NCI-H2081 treated with DMSO at 0.1 percent for 48 hours (cell line): Measurements from ENCODE around the gene CDK8.
"Not testable (repeated sequence)": the region's sequence is repeated elsewhere in the genome, so short reads cannot be mapped to it uniquely, and the experiment has no call there.

Source experiments
- DNase-seq: peaks from one replicate; lab custom pipeline; 2025; lab: John Stamatoyannopoulos, UW

CDK8 gene

DNA sequence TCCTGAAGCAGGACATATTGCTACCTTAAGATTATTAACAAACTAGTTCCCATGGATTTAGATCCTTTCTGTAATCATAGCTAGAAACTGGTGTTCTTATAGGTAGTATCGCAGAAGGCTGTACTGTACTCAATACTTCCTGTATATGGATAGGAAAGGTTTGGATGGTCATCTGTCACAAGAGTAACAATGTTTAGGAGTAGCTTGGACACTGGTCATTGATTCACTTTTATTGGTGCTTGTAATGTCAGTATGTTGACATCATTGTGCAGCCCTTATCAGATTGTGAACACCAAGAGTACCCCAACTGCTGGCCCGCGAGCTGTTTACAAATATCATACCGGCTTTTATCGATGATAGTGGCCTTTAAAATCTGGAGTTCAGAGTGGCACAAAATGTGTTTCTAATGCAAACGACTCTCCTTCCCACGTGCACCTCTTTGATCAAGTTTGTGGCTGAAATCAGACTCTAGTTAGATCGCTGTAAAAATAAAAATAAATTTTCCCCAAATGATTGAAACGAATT lies 605 bp upstream of the CDK8 start:
- no peak for DNase-seq

DNA sequence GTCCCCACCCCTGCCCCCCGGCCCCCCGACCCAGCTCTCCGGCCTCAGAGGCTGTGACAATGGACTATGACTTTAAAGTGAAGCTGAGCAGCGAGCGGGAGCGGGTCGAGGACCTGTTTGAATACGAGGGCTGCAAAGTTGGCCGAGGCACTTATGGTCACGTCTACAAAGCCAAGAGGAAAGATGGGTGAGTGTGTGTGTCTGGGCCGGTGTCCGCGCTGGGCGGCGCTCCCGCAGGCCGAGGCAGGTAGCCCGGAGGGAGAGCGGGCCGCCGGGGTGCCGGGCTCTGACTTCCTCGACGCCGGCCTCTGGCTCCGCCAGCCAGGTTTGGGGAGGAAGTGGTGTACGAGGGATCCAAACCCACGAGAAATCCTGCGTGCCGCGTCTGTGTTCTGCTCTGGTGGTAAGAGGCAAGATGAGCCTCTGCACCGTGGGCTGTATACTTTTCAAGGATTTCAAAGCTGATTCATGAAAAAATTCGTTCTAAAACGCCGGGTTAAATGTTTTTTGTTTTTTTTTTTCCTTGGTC lies 718 bp downstream of the CDK8 start:
- DNase-seq = no peak

DNA sequence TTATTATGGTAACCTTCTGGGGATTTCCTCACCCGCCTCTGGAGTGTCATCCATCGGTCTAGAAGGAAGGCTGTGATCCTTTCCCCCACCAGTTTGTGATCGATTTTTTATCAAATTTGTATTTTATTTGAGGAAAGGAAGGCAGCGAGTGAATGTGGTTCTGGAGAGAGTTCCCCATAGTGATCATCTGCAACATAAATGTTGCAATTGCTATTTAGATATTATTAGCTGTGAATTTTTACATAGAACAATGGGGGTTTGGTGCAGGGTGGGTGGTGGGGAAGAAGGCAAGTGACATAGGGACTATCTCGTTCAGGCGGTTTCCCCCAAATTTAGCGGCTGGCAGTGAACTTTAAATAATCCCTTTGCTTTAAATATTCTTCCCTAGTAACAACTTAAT lies 1.2 kb downstream of the CDK8 start:
- no peak for DNase-seq

DNA sequence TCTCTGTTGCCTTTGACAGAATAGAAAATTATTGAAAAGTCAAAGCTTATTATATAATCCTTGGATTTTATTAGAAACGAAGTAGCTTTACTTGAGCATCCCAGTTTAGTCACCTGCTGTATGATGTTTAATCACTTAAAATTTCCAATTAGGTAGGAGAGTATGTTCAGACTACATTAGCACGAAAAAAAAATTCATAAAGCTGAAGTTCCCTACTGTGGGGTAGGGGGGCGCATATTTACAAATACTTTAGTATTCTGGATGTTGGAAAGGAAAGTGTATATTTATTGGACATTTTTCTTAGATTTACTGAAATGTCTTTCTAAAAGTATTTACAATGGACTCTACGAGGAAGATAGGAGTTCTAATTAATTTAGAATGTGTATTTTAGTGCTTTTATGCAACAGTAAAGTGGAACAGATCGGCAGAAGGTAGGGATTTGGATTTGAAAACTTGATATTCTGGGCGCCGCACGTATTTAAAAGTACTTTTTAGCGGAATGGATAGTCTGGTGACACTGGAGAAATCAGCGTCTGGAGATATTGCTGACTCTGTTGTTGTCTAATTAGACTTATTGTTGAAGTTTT lies 1.9 kb downstream of the CDK8 start:
- DNase-seq = no peak

GRCh38 chr13:26257049-26257448 lies 3.1 kb downstream of the CDK8 start:
- no peak for DNase-seq

DNA sequence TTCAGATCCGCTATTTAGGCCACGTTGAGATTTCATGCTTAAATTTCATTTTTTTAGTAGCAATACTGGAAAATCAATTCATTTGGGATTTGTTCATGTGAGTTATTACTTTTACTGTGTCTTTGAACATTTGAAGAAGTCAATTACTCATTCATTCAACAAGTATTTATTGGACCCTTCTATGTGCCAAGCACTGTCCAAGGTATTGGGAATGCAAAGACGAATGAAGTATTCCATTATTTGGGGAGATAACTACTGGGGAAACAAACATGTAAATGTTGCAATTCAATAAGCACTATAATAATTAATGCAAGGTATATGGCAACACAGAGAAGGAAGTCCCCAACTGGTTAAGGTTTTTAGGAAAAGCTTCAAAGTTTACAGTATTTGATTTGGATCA lies 5.7 kb downstream of the CDK8 start:
- DNase-seq = no peak

GRCh38 chr13:26262156-26262555 lies 8.2 kb downstream of the CDK8 start:
- no peak for DNase-seq

DNA sequence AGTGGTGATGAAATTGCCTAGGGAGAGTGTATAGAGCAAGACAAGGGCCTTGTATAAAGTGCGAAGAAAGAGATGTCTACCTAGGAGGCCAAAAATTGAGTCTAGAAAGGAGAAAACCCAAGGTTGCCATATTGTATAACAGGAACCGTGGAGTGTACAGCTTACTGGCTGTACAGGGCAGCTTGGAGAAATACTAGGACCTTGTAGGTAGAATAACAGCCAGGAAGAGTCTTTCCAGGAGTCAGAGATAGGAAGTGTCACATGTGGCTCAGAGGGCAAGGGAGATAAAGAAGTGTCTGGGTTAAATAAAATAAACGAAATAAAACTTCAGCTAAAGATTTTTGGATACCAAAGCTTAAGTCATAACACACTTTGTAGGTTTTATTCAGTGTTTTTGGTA lies 12.4 kb downstream of the CDK8 start:
- DNase-seq = no peak

GRCh38 chr13:26270707-26271106 lies 16.8 kb downstream of the CDK8 start:
- no peak for DNase-seq

DNA sequence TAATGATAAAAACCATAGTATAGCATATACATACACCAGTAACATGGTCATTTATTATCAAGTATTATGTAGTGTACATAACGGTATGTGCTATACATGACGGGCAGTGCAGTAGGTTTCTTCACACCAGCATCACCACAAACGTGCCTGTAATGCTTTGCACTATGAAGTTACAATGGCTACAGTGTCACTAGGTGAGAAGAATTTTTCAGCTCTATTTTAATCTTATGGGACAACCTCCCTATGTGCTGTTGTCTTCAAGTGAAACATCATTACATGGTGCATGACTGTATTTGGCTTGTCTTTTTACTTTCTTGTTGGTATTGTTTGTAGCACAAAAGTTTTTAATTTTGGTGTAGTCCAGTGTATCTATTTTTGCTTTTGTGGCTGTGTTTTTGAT lies 18.7 kb downstream of the CDK8 start:
- no peak for DNase-seq

- no peak for DNase-seq
These were observed 26.4 kb downstream of the CDK8 start for GRCh38 chr13:26280295-26280694.

GRCh38 chr13:26280822-26281221 lies 26.9 kb downstream of the CDK8 start:
- DNase-seq = no peak

GRCh38 chr13:26285911-26286310 lies 32.0 kb downstream of the CDK8 start:
- DNase-seq = not testable (repeated sequence)

DNA sequence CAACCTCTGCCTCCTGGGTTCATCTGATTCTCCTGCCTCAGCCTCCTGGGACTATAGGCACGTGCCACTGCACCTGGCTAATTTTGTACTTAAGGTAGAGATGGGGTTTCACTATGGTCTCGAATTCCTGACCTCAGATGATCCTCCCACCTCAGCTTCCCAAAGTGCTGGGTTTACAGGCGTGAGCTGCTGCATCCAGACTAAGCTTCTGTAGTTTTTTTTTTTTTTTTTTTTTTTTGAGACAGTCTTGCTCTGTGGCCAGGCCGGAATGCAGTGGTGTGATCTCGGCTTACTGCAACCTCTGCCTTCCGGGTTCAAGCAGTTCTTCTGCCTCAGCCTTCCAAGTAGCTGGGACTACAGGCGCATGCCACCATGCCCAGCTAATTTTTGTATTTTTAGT lies 34.9 kb downstream of the CDK8 start:
- DNase-seq = not testable (repeated sequence)

GRCh38 chr13:26295812-26296211 lies 41.9 kb downstream of the CDK8 start:
- DNase-seq = no peak

- no peak for DNase-seq
These were observed 45.3 kb downstream of the CDK8 start for GRCh38 chr13:26299168-26299750.

- no peak for DNase-seq
These were observed 46.2 kb downstream of the CDK8 start for GRCh38 chr13:26300140-26300539.

- no peak for DNase-seq
These were observed 51.7 kb downstream of the CDK8 start for GRCh38 chr13:26305676-26306075.

DNA sequence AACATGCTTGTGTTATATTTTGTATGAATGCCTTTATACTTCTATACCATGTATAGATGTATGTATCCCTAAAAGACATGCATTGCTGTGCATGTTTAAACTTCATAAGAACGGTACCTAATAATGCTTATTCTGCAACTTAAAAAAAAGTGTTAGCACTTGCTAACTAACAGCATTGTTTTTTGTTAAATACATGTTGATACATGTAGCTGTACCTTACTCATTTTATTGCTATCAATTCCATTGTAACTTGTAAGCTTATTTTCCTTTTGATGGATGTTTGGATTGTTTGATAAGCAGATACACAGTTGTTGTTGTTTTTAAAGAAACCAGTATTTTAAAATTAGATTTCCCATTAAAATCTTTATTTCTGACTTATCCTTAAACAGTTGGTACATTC lies 53.8 kb downstream of the CDK8 start:
- DNase-seq = no peak

DNA sequence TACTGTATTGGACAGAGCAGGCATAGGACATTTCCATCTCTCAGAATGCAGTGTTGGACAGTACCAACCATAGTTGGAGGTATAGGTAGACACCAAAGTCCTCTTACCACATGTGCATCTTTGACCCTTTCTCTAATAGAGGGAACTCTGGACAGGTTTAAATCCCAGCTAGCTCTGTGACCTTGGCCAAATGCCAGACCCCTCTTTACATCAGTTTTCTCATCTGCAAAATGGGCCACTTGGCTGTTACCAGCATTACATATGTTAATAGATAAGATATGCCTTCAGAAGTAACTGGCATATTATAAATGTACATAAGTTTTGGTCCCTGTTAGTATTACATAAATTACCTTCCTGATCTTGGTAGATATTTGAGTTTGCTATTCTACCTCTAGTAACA lies 54.3 kb downstream of the CDK8 start:
- DNase-seq = no peak

GRCh38 chr13:26308836-26309235 lies 54.9 kb downstream of the CDK8 start:
- DNase-seq = no peak

- no peak for DNase-seq
These were observed 56.1 kb downstream of the CDK8 start for GRCh38 chr13:26310003-26310402.

GRCh38 chr13:26310470-26310869 lies 56.5 kb downstream of the CDK8 start:
- DNase-seq = no peak

- not testable (repeated sequence) for DNase-seq
These were observed 58.1 kb downstream of the CDK8 start for GRCh38 chr13:26312019-26312418.
